ENCODE results near the gene RCAN2.

- TF ChIP-seq POLR2A (IDR thresholded peaks at IDR 0.05; ENCODE audit: low read depth) (no peak), CTCF (IDR thresholded peaks at IDR 0.05) (no peak), POLR2AphosphoS5 (IDR thresholded peaks at IDR 0.05) (no peak)
Observed at GRCh38 chr6:46175446-46175845, 315.8 kb downstream of the RCAN2 start.

Measured in esophagus muscularis mucosa (tissue), 3 donors.